ENCODE measurements around the gene SLC22A16. TPM values are rescaled to one million over a fixed set of nuclear protein-coding genes. Genes with fewer than 3 reads are reported as not detected.
"Not testable (repeated sequence)": the region's sequence is repeated elsewhere in the genome, so short reads cannot be mapped to it uniquely, and the experiment has no call there.

The SLC22A16 gene
- total RNA-seq, 1 donor from 2014 or later: not detected

DNA sequence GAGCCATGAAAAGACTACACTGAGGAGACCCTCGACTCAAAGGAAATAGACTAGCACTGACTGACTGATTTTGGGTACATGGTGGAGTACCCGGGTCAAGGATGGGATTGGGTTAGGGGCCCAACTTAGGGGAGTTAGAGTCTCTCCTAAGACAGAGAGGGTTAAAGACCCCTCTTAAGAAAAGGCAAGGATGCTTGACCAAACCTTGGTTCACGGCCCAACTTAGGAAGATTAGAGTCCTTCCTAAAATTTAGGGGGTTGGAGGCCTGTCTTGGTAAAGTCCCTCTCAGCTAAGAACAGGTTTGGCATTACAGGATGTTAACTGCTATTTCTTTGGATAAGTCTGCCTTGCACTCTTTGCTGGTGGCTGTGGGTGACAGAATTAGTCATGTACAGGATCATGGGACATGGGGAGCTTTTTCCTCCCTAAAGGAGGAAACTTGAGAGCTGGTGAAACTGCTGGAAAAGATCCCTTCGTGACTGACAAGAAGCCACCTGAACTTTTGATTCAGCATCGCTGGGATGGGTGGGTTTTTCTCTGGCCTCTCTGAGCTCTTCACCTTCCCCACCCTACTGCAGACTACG is 12.3 kb upstream of the SLC22A16 start:
- TF ChIP-seq, protein P1, sequence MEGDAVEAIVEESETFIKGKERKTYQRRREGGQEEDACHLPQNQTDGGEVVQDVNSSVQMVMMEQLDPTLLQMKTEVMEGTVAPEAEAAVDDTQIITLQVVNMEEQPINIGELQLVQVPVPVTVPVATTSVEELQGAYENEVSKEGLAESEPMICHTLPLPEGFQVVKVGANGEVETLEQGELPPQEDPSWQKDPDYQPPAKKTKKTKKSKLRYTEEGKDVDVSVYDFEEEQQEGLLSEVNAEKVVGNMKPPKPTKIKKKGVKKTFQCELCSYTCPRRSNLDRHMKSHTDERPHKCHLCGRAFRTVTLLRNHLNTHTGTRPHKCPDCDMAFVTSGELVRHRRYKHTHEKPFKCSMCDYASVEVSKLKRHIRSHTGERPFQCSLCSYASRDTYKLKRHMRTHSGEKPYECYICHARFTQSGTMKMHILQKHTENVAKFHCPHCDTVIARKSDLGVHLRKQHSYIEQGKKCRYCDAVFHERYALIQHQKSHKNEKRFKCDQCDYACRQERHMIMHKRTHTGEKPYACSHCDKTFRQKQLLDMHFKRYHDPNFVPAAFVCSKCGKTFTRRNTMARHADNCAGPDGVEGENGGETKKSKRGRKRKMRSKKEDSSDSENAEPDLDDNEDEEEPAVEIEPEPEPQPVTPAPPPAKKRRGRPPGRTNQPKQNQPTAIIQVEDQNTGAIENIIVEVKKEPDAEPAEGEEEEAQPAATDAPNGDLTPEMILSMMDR (IDR thresholded peaks at IDR 0.05; ENCODE audit: unreplicated experiment): no peak
- H3K4me1 Mint-ChIP-seq: peaks cover 16% of the 10 kb centered on the region
- no peaks in the 10 kb centered on the region for H3K36me3 Mint-ChIP-seq
- H3K27ac Mint-ChIP-seq: no peak overlapping the region
- no peak for DNase-seq (ENCODE audit: low spot score in 2 of 2, unreplicated experiment in 2 of 2)
- no peak overlapping the region for H3K4me3 Mint-ChIP-seq
- no peaks in the 10 kb centered on the region for H3K27me3 Mint-ChIP-seq (ENCODE audit: low read depth)
- H3K9me3 Mint-ChIP-seq: no peaks in the 10 kb centered on the region

DNA sequence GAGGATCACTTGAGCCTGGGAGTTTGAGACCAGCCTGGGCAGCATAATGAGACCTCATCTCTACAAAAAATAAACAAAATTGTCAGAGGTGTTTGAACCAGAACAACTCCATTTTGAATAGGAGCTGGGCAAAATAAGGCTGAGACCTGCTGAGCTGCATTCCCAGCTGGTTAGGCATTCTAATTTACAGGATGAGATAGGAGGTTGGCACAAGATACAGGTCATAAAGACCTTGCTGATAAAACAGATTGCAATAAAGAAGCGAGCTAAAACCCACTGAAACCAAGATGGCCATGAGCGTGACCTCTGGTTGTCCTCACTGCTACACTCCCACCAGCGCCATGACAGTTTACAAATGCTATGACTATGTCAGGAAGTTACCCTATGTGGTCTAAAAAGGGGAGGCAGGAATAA is 11.6 kb upstream of the SLC22A16 start:
- not testable (repeated sequence) for H3K36me3 Mint-ChIP-seq

DNA sequence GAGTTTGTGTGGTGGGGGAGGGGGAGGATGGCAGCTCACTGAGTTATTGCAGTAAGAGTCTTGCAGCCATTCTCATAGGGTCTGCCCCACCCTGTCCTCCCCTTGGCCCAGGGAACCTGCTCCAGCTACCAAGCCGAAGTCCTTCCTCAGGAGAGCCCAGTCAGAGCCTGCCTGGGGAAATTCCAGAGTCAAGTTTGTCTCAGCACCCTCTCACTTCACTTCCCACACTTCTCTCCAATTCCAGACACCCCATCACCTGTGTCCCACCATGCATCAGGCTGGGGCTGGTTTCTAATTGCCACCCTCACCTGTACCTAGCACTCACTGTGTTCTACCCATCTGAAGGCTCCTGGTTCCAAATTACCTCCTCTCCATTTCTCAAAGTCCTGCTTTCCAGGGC is 10.3 kb upstream of the SLC22A16 start:
- Mint-ChIP-seq H3K9me3 (peaks cover 9% of the 10 kb centered on the region), H3K4me3 (no peak overlapping the region), H3K27me3 (ENCODE audit: low read depth) (no peaks in the 10 kb centered on the region), H3K27ac (no peak overlapping the region), H3K4me1 (peaks cover 4% of the 10 kb centered on the region), H3K36me3 (no peaks in the 10 kb centered on the region)
- TF ChIP-seq, protein P1 (IDR thresholded peaks at IDR 0.05; ENCODE audit: unreplicated experiment): no peak
- no peak for DNase-seq (ENCODE audit: low spot score in 2 of 2, unreplicated experiment in 2 of 2)

More for the DNA sequence above, 11.6 kb upstream of the SLC22A16 start:
- H3K4me3 Mint-ChIP-seq; H3K27me3 Mint-ChIP-seq (ENCODE audit: low read depth); DNase-seq (ENCODE audit: low spot score in 2 of 2, unreplicated experiment in 2 of 2); H3K27ac Mint-ChIP-seq; H3K9me3 Mint-ChIP-seq: not testable (repeated sequence)
- H3K4me1 Mint-ChIP-seq: peaks cover 16% of the 10 kb centered on the region

DNA sequence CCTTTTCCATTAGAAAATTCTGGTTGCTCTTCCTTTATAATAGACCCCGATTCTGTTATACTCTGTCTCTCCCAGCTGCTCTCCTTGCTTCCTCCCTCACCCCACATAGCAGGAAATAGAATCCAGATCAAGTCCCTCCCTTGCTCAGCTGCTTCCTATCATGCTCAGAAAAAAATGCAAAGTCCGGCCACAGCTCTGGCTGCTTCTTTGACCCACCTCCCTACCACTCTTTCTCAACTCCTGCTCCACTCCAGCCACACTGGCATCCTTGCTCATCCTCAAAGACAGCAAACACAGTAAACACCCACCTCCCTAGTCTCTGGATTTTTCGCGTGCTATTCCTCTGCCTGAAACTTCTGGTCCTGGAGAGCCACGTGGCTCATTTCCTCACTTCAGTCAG is 9.1 kb upstream of the SLC22A16 start:
- Mint-ChIP-seq H3K36me3 (no peaks in the 10 kb centered on the region), H3K27ac (no peak overlapping the region), H3K4me1 (no peaks in the 10 kb centered on the region), H3K4me3 (no peak overlapping the region), H3K27me3 (ENCODE audit: low read depth) (no peaks in the 10 kb centered on the region), H3K9me3 (peaks cover 15% of the 10 kb centered on the region)
- TF ChIP-seq, protein P1 (IDR thresholded peaks at IDR 0.05; ENCODE audit: unreplicated experiment): no peak
- no peak for DNase-seq (ENCODE audit: low spot score in 2 of 2, unreplicated experiment in 2 of 2)

DNA sequence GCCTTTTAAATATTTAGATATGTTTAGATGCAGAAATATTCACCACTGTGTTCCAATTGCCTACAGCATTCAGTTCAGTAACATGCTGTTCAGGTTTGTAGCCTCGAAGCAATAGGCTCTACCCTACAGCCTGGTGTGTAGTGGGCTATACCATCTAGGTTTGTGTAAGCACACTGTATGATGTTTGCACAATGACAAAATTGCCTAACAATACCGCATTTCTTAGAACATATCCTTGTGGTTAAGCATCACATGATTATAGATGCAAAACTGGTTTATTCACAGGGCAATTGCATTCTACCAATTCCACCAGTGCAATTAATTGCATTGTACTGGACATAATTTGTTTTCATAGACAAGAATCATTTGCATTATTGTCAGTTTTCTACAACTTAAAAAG is 7.9 kb upstream of the SLC22A16 start:
- H3K4me3 Mint-ChIP-seq: no peak overlapping the region
- no peaks in the 10 kb centered on the region for H3K27me3 Mint-ChIP-seq (ENCODE audit: low read depth)
- H3K27ac Mint-ChIP-seq: no peak overlapping the region
- peaks cover 15% of the 10 kb centered on the region for H3K9me3 Mint-ChIP-seq
- H3K36me3 Mint-ChIP-seq: no peaks in the 10 kb centered on the region
- TF ChIP-seq, protein P1 (IDR thresholded peaks at IDR 0.05; ENCODE audit: unreplicated experiment): no peak
- H3K4me1 Mint-ChIP-seq: no peaks in the 10 kb centered on the region
- no peak for DNase-seq (ENCODE audit: low spot score in 2 of 2, unreplicated experiment in 2 of 2)

DNA sequence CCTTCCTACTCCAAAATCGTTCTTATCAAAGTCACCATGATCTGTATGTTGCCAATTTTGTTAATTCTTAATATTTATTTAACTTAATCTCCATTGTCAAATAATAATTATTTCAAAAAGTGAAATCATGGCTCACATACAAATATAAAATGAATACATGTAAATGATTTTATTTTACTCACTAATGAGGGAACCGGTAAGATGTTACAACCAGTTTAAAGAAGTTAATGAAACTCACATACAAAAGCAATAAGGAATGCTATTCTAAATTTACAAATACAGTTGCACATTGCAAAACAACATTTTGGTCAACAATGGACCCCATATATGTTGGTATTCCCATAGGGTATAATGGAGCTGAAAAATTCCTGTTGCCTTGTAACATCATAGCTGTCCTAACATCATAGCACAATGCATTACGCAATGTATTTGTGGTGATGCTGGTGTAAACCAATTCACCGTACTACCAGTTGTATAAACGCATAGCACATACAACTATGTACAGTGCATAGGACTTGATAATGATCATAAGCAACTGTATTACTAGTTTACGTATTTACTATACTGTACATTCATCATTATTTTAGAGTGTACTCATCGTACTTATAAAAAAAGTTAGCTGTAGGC is 6.5 kb upstream of the SLC22A16 start:
- TF ChIP-seq, protein P1 (IDR thresholded peaks at IDR 0.05; ENCODE audit: unreplicated experiment): no peak
- no peaks in the 10 kb centered on the region for H3K27me3 Mint-ChIP-seq (ENCODE audit: low read depth)
- peaks cover 26% of the 10 kb centered on the region for H3K9me3 Mint-ChIP-seq
- H3K4me3 Mint-ChIP-seq: no peak overlapping the region
- DNase-seq (ENCODE audit: low spot score in 2 of 2, unreplicated experiment in 2 of 2): no peak
- H3K4me1 Mint-ChIP-seq: no peaks in the 10 kb centered on the region
- no peaks in the 10 kb centered on the region for H3K36me3 Mint-ChIP-seq
- no peak overlapping the region for H3K27ac Mint-ChIP-seq
